Kidney (tissue), 14 donors: ENCODE data around the gene TIMP1. TPM values are rescaled to one million over a fixed set of nuclear protein-coding genes. Genes with fewer than 3 reads are reported as not detected.
A peak's percentile ranks its signal among the peaks of the same experiment; 100 is the strongest.

Source experiments
- DNase-seq, 5 donors: peaks; one replicate each; pipeline ENCODE4 v3.0.0-alpha.2; 2013 to 2020
- FAIRE-seq: peaks from 2 replicates; lab custom pipeline; 2012; peaks lifted over from hg19 to GRCh38; lab: Jason Lieb, UNC
- H3K27ac ChIP-seq, 2 donors: one replicate each; pipeline ENCODE4 v1.7.0; 2013; ENCODE audit warnings: low read depth in 2 of 2, low read length in 2 of 2, inconsistent platforms in 1 of 2
- H3K27me3 ChIP-seq: one replicate; pipeline ENCODE4 v1.7.1; 2013; ENCODE audit warnings: low read length, inconsistent platforms; ENCODE audit not compliant: control insufficient read depth, insufficient read depth
- H3K36me3 ChIP-seq, 3 donors: one replicate each; pipeline versions ENCODE4 v1.7.0 to v1.7.1; 2013; ENCODE audit warnings: low read length in 3 of 3, control low read depth in 1 of 3, inconsistent platforms in 1 of 3; ENCODE audit not compliant: insufficient read depth in 3 of 3, control insufficient read depth in 2 of 3
- H3K4me1 ChIP-seq, 3 donors: one replicate each; pipeline versions ENCODE4 v1.7.0 to v1.7.1; 2013; ENCODE audit warnings: low read length in 3 of 3, inconsistent platforms in 1 of 3, low read depth in 1 of 3; ENCODE audit not compliant: control insufficient read depth in 2 of 3, insufficient read depth in 2 of 3
- H3K4me3 ChIP-seq, 3 donors: one replicate each; pipeline versions ENCODE4 v1.7.0 to v1.8.1; 2013; ENCODE audit warnings: low read length in 3 of 3, control low read depth in 1 of 3, inconsistent platforms in 1 of 3
- H3K9ac ChIP-seq, 3 donors: one replicate each; pipeline versions ENCODE4 v1.7.0 to v1.7.1; 2013; ENCODE audit warnings: low read length in 3 of 3, control low read depth in 1 of 3, inconsistent platforms in 1 of 3
- H3K9me3 ChIP-seq, 3 donors: one replicate each; pipeline versions ENCODE4 v1.7.0 to v1.7.1; 2013; ENCODE audit warnings: low read length in 3 of 3, control low read depth in 1 of 3, inconsistent platforms in 1 of 3; ENCODE audit not compliant: control insufficient read depth in 2 of 3, insufficient read depth in 1 of 3
- intact Hi-C: fragments of 100-400 bp; cut with DNase I; formaldehyde crosslinking; loops from one replicate; pipeline ENCODE4 v1.11.1; 2022
- polyA plus RNA-seq: library from polyadenylated mRNA; stranded (reverse); fragments of 350-450 nt; fragmentation: Illumina TruSeq; extraction: RNeasy Lipid Tissue Mini Kit (QIAGEN cat#74804); gene quantifications from one replicate; pipeline ENCODE4 v1.2.3, GENCODE V29; 2014; ENCODE audit warnings: low read depth, low replicate concordance; ENCODE audit not compliant: insufficient read depth
- total RNA-seq: library from RNA; stranded (reverse); fragmentation: NEBNext Ultra II Directional; extraction: Animal tissue kit (Norgen Biotek cat#: 25700); gene quantifications from one replicate; pipeline ENCODE4 v1.2.1, GENCODE V29; 2021
- TF ChIP-seq, protein P1 (sequence below): IDR thresholded peaks from 3 replicates; pipeline ENCODE4 v1.5.1; 2012; ENCODE audit warnings: mild to moderate bottlenecking, moderate library complexity, borderline replicate concordance; ENCODE audit not compliant: insufficient read depth; ENCODE audit errors: extremely low read depth
- donor health status: control.
- donor health status: control.
- donor health status: control.
- donor health status: control.
- donor health status: control.
- donor health status: DM: yes; HTN: yes; CAD: no.
- donor health status: Normal renal cell carcinoma (clear cell type).

TIMP1 gene
- total and polyA plus RNA-seq, 2 donors from 2014 or later: 382 to 551 TPM

- TF ChIP-seq, protein P1, sequence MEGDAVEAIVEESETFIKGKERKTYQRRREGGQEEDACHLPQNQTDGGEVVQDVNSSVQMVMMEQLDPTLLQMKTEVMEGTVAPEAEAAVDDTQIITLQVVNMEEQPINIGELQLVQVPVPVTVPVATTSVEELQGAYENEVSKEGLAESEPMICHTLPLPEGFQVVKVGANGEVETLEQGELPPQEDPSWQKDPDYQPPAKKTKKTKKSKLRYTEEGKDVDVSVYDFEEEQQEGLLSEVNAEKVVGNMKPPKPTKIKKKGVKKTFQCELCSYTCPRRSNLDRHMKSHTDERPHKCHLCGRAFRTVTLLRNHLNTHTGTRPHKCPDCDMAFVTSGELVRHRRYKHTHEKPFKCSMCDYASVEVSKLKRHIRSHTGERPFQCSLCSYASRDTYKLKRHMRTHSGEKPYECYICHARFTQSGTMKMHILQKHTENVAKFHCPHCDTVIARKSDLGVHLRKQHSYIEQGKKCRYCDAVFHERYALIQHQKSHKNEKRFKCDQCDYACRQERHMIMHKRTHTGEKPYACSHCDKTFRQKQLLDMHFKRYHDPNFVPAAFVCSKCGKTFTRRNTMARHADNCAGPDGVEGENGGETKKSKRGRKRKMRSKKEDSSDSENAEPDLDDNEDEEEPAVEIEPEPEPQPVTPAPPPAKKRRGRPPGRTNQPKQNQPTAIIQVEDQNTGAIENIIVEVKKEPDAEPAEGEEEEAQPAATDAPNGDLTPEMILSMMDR: no peak
- DNase-seq (no peak), FAIRE-seq (no peak)
- Histone ChIP-seq H3K27me3 (no peaks in the 10 kb centered on the region), H3K36me3 (no peaks in the 10 kb centered on the region), H3K9me3 (no peaks in the 10 kb centered on the region), H3K9ac (no peak overlapping the region), H3K4me3 (no peak overlapping the region), H3K4me1 (no peaks in the 10 kb centered on the region), H3K27ac (no peak overlapping the region)
- intact Hi-C loops: no loop called here
Measured at GRCh38 chrX:47620303-47620685, 38.1 kb downstream of the TIMP1 start.

DNA sequence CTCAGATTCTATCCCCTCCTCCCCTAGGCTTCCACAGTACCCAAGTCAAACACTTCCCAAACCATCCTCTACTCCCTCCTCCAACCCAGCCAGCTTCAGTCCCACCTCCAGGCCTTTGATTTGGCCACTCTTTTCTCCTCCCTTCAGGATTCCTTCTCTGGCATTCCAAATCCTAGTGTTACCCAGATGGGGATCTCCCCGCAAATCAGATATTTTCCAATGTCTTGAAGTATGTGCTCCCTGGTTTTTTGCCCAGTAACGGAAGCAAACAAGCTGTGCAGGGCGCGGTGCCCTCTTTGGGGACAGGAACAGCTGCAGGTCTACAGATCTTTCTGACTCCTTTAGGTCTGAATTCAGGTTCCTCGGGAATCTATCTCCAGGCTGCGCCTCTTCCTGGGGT lies 39.6 kb downstream of the TIMP1 start:
- no peaks in the 10 kb centered on the region for H3K4me1 ChIP-seq
- TF ChIP-seq, protein P1: no peak
- H3K4me3 ChIP-seq: no peak overlapping the region
- H3K9me3 ChIP-seq: no peaks in the 10 kb centered on the region
- no peaks in the 10 kb centered on the region for H3K27me3 ChIP-seq
- H3K27ac ChIP-seq: no peak overlapping the region
- DNase-seq (no peak), FAIRE-seq (no peak)
- H3K36me3 ChIP-seq: no peaks in the 10 kb centered on the region
- intact Hi-C loops: no loop called here
- H3K9ac ChIP-seq: no peak overlapping the region

DNA sequence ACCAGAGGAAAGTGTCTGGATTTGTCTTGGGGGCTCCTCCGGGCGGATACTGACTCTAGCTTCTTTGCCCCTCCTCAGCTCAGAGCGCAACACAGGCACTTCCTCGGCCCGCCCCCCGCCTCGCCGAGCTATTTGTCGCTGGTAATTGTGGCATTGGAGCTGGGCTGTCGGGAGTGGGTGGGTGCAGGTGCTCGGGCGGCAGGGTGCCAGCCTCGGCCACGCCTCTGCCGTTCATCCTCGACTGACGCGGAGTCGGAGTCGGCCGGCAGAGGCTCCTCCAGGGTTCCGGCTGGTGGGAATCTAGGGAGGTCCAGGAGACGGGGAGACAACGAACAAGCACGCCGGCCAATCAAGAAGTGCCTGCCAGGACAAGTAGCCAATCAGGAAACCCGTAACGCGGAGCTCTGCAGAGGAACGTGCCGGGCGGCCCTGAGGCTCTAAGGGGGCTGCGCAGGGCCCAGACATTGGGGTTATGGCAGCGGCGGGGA lies 41.3 kb downstream of the TIMP1 start:
- FAIRE-seq: no peak
- H3K4me3 ChIP-seq: peak overlapping the region in 1 of 3 donors; percentile 37
- intact Hi-C loops: no loop called here

More for the DNA sequence above, 41.3 kb downstream of the TIMP1 start:
- Histone ChIP-seq H3K27ac (no peak overlapping the region), H3K9me3 (no peaks in the 10 kb centered on the region), H3K4me1 (no peaks in the 10 kb centered on the region), H3K27me3 (no peaks in the 10 kb centered on the region), H3K36me3 (no peaks in the 10 kb centered on the region), H3K9ac (no peak overlapping the region)
- TF ChIP-seq, protein P1: no peak
- peak; percentile 77 to 87 (median 81) for DNase-seq
